Hepatocyte (in vitro differentiated cells): ENCODE data around the gene XYLT1.

Experiments used
- EZH2 ChIP-seq: fragments of 200-600 bp; sonication (generic); IDR thresholded peaks from 2 replicates; pipeline ENCODE4 v1.6.1; 2016; ENCODE audit warnings: antibody characterized with exemption, mild to moderate bottlenecking, borderline replicate concordance
- TF ChIP-seq, protein P1 (sequence below): fragments of 200-600 bp; sonication (generic); IDR thresholded peaks from 2 replicates; pipeline ENCODE4 v1.5.1; 2016; ENCODE audit warnings: antibody characterized with exemption, mild to moderate bottlenecking; ENCODE audit not compliant: poor library complexity

- TF ChIP-seq, protein P1, sequence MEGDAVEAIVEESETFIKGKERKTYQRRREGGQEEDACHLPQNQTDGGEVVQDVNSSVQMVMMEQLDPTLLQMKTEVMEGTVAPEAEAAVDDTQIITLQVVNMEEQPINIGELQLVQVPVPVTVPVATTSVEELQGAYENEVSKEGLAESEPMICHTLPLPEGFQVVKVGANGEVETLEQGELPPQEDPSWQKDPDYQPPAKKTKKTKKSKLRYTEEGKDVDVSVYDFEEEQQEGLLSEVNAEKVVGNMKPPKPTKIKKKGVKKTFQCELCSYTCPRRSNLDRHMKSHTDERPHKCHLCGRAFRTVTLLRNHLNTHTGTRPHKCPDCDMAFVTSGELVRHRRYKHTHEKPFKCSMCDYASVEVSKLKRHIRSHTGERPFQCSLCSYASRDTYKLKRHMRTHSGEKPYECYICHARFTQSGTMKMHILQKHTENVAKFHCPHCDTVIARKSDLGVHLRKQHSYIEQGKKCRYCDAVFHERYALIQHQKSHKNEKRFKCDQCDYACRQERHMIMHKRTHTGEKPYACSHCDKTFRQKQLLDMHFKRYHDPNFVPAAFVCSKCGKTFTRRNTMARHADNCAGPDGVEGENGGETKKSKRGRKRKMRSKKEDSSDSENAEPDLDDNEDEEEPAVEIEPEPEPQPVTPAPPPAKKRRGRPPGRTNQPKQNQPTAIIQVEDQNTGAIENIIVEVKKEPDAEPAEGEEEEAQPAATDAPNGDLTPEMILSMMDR = no peak
- no peak for TF ChIP-seq EZH2
These were observed 148.9 kb downstream of the XYLT1 start for GRCh38 chr16:17321824-17322223.
